SK-N-SH (cell line): ENCODE measurements around the gene SYPL2.

Experiments used
- CTCF ChIP-seq: fragments of 200-600 bp; sonication (generic); IDR thresholded peaks from 2 replicates; pipeline ENCODE4 v1.6.1; 2017; ENCODE audit warnings: antibody characterized with exemption, mild to moderate bottlenecking, moderate library complexity
- ELF1 ChIP-seq: IDR thresholded peaks from 2 replicates; pipeline ENCODE4 v1.4.0; 2012
- FOXJ3 ChIP-seq: sonication (generic); formaldehyde crosslinking; IDR thresholded peaks from 2 replicates; pipeline ENCODE4 v1.5.1; 2020; ENCODE audit warnings: mild to moderate bottlenecking, missing genetic modification reagents
- GABPA ChIP-seq: IDR thresholded peaks from 2 replicates; pipeline ENCODE4 v1.4.0; 2012; ENCODE audit warnings: low read depth, mild to moderate bottlenecking
- JUND ChIP-seq: IDR thresholded peaks from 2 replicates; pipeline ENCODE4 v1.4.0; 2012
- RCOR1 ChIP-seq: fragments of 150-350 bp; IDR thresholded peaks from 2 replicates; pipeline ENCODE4 v1.6.1; 2017; ENCODE audit warnings: antibody characterized with exemption, low read length
- USF1 ChIP-seq: IDR thresholded peaks from 2 replicates; pipeline ENCODE4 v1.4.0; 2012; ENCODE audit warnings: low read depth, borderline replicate concordance
- USF2 ChIP-seq: fragments of 150-350 bp; IDR thresholded peaks from 2 replicates; pipeline ENCODE4 v1.6.1; 2017; ENCODE audit warnings: antibody characterized with exemption, low read length, low read depth, borderline replicate concordance

- no peak for TF ChIP-seq CTCF
- no peak for TF ChIP-seq USF2
- no peak for TF ChIP-seq RCOR1
- no peak for TF ChIP-seq ELF1
- TF ChIP-seq USF1 = no peak
- TF ChIP-seq JUND = no peak
- TF ChIP-seq GABPA = no peak
- TF ChIP-seq FOXJ3 (CRISPR knock-in tag) = no peak
Measured at GRCh38 chr1:109485001-109485400, 18.7 kb downstream of the SYPL2 start.
